ENCODE measurements around the gene ADSS2.

Gene ADSS2

DNA sequence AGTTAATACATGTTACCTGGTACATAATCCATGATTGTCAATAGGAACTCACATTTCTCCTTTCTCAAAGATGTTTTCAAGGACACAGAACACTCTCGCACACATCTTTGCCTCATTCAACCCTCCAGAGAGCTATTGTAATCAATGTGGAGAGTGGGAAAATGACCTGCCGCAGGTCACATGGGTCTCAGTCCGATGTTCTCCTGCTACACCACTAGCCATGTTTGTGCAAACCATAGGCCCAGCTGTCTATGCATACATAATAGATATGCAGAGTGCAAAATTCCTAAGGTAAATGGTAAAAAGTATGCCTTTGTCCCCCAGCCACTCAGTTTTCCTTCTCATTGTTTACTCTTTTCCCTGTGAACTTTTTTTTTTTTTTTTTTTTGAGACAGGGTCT is 89.2 kb downstream of the ADSS2 start:
- no peak for DNase-seq

- DNase-seq: no peak
Observed at GRCh38 chr1:244361764-244362473, 89.8 kb downstream of the ADSS2 start.

All from NCI-H446 (cell line).